Smooth muscle cell (in vitro differentiated cells): Measurements from ENCODE around the gene PAFAH2. TPM values are rescaled to one million over a fixed set of nuclear protein-coding genes. Genes with fewer than 3 reads are reported as not detected.

Source experiments
- DNase-seq: peaks from one replicate; lab custom pipeline; 2025; ENCODE audit not compliant: unreplicated experiment; lab: John Stamatoyannopoulos, UW
- H2AFZ ChIP-seq: fragments of 200-600 bp; sonication (generic); 2 replicates; pipeline ENCODE4 v1.6.0; 2016; ENCODE audit warnings: antibody characterized with exemption, low read depth, mild to moderate bottlenecking
- H3F3A ChIP-seq: fragments of 200-600 bp; sonication (generic); 2 replicates; pipeline ENCODE4 v1.6.0; 2017; ENCODE audit warnings: antibody characterized with exemption, low read depth
- H3K27ac ChIP-seq: fragments of 200-600 bp; sonication (generic); 2 replicates; pipeline ENCODE4 v1.5.1; 2016; ENCODE audit warnings: low read depth, mild to moderate bottlenecking
- H3K27me3 ChIP-seq: fragments of 200-600 bp; sonication (generic); 2 replicates; pipeline ENCODE4 v1.6.1; 2016; ENCODE audit warnings: low read depth, mild to moderate bottlenecking
- H3K36me3 ChIP-seq: fragments of 200-600 bp; sonication (generic); 2 replicates; pipeline ENCODE4 v1.5.1; 2016; ENCODE audit warnings: low read depth
- H3K4me1 ChIP-seq: fragments of 200-600 bp; sonication (generic); 2 replicates; pipeline ENCODE4 v1.5.1; 2016; ENCODE audit warnings: low read depth
- H3K4me2 ChIP-seq: fragments of 200-600 bp; sonication (generic); 2 replicates; pipeline ENCODE4 v1.6.0; 2016; ENCODE audit warnings: mild to moderate bottlenecking
- H3K4me3 ChIP-seq: fragments of 200-600 bp; sonication (generic); 2 replicates; pipeline ENCODE4 v1.5.1; 2016; ENCODE audit warnings: mild to moderate bottlenecking
- H3K79me2 ChIP-seq: fragments of 200-600 bp; sonication (generic); 2 replicates; pipeline ENCODE4 v1.6.0; 2016; ENCODE audit warnings: low read depth, mild to moderate bottlenecking
- H3K9ac ChIP-seq: fragments of 200-600 bp; sonication (generic); 2 replicates; pipeline ENCODE4 v1.6.0; 2016; ENCODE audit warnings: low read depth
- H3K9me3 ChIP-seq: fragments of 200-600 bp; sonication (generic); replicated peaks from 2 replicates; pipeline ENCODE4 v1.5.1; 2016; ENCODE audit warnings: low read depth
- H4K20me1 ChIP-seq: fragments of 200-600 bp; sonication (generic); 2 replicates; pipeline ENCODE4 v1.6.0; 2016; ENCODE audit warnings: low read depth
- WGBS: methylation state at CpG from one replicate; pipeline ENCODE4 v1.1.7; 2016; ENCODE audit warnings: low lambda C conversion rate; 5-methylcytosine and 5-hydroxymethylcytosine counted together
- polyA plus RNA-seq: library from polyadenylated mRNA; unstranded; fragments of >200 nt; fragmentation: Nextera tagmentation; extraction: Ambion mirVana; gene quantifications from 2 replicates; pipeline ENCODE4 v1.2.1, GENCODE V29; 2016
- total RNA-seq: library from RNA; depleted of rRNA; stranded (reverse); fragments of >200 nt; gene quantifications from 2 replicates; pipeline ENCODE4 v1.2.3, GENCODE V29; 2014
- TF ChIP-seq, protein P1 (sequence below): fragments of 200-600 bp; sonication (generic); IDR thresholded peaks from 2 replicates; pipeline ENCODE4 v1.5.1; 2017; ENCODE audit warnings: borderline replicate concordance, mild to moderate bottlenecking, antibody characterized with exemption; ENCODE audit not compliant: insufficient read depth, poor library complexity, severe bottlenecking

Gene PAFAH2
- total and polyA plus RNA-seq, 2 experiments from 2014 or later, result 9.4 to 9.6 TPM

DNA sequence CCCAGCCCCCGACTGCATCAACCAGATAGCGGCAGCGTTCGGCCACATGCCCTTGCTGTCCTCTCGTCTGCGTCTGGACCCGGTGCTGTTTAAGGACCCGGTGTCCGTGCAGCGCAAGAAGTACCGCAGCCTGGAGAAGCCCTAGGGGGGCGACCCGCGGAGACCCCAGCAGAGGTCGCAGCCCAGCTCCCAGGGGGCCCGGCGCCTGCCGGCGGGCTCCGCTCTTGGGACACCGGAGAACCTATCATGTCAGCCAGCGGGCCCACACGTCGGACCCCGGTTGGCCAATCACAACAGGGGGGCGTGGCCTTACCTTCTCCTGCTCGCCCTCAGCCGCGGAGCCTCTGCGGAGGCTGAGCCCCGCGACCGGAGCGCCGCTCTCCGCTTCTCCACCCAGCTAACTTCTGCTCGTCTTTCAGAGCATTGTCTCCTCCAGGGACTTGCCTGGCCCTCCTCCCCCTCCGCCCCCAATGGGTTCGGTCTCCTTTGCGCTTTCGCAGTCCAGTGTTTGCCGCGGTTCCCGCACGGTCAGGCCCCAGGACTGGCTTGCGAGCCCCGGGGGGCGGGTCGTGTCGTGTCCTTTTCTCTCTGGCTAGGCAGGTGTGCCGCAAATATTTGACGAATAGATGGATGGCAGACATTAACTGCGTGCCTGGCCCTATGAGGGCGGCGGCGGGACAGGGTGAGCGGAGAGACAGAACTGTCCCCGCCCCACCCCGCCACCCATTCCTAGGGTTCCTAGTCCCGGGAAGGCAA lies 37.5 kb upstream of the PAFAH2 start:
- H3K27ac ChIP-seq, result peak overlapping the region; percentile 33
- DNase-seq, result peak; percentile 69
- peak overlapping the region; percentile 93 for H2AFZ ChIP-seq
- H3K27me3 ChIP-seq, result no peaks in the 10 kb centered on the region
- TF ChIP-seq, protein P1, sequence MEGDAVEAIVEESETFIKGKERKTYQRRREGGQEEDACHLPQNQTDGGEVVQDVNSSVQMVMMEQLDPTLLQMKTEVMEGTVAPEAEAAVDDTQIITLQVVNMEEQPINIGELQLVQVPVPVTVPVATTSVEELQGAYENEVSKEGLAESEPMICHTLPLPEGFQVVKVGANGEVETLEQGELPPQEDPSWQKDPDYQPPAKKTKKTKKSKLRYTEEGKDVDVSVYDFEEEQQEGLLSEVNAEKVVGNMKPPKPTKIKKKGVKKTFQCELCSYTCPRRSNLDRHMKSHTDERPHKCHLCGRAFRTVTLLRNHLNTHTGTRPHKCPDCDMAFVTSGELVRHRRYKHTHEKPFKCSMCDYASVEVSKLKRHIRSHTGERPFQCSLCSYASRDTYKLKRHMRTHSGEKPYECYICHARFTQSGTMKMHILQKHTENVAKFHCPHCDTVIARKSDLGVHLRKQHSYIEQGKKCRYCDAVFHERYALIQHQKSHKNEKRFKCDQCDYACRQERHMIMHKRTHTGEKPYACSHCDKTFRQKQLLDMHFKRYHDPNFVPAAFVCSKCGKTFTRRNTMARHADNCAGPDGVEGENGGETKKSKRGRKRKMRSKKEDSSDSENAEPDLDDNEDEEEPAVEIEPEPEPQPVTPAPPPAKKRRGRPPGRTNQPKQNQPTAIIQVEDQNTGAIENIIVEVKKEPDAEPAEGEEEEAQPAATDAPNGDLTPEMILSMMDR, result no peak
- WGBS, result 1% methylated on average over 58 of the region's 60 CpGs
- no peaks in the 10 kb centered on the region for H3K79me2 ChIP-seq
- no peaks in the 10 kb centered on the region for H3K36me3 ChIP-seq
- H3K4me1 ChIP-seq, result peaks cover 3% of the 10 kb centered on the region
- peaks cover 5% of the 10 kb centered on the region for H3F3A ChIP-seq
- peak overlapping the region; percentile 71 for H3K4me3 ChIP-seq
- H3K9ac ChIP-seq, result peak overlapping the region; percentile 42
- no peaks in the 10 kb centered on the region for H4K20me1 ChIP-seq
- no peaks in the 10 kb centered on the region for H3K9me3 ChIP-seq
- H3K4me2 ChIP-seq, result peak overlapping the region; percentile 98

- H3K36me3 ChIP-seq, result no peaks in the 10 kb centered on the region
- H4K20me1 ChIP-seq, result no peaks in the 10 kb centered on the region
- WGBS, result 25% methylated on average over 15 of the region's 15 CpGs
- H3K79me2 ChIP-seq, result no peaks in the 10 kb centered on the region
- no peak overlapping the region for H3K27ac ChIP-seq
- DNase-seq, result no peak
- H3K4me2 ChIP-seq, result peak overlapping the region; percentile 98
- peaks cover 5% of the 10 kb centered on the region for H3F3A ChIP-seq
- peaks cover 3% of the 10 kb centered on the region for H3K4me1 ChIP-seq
- TF ChIP-seq, protein P1, result no peak
- no peak overlapping the region for H3K9ac ChIP-seq
- peak overlapping the region; percentile 71 for H3K4me3 ChIP-seq
- peak overlapping the region; percentile 93 for H2AFZ ChIP-seq
- H3K27me3 ChIP-seq, result no peaks in the 10 kb centered on the region
- H3K9me3 ChIP-seq, result no peaks in the 10 kb centered on the region
Observed at GRCh38 chr1:26034504-26035202, 36.8 kb upstream of the PAFAH2 start.

- 90% methylated on average over 12 of the region's 12 CpGs for WGBS
- no peak for DNase-seq
- no peak overlapping the region for H3K4me3 ChIP-seq
- no peaks in the 10 kb centered on the region for H3K27me3 ChIP-seq
- peaks cover 5% of the 10 kb centered on the region for H3F3A ChIP-seq
- no peaks in the 10 kb centered on the region for H4K20me1 ChIP-seq
- no peak overlapping the region for H2AFZ ChIP-seq
- no peak overlapping the region for H3K9ac ChIP-seq
- no peaks in the 10 kb centered on the region for H3K9me3 ChIP-seq
- peak overlapping the region; percentile 89 for H3K27ac ChIP-seq
- no peaks in the 10 kb centered on the region for H3K36me3 ChIP-seq
- peaks cover 3% of the 10 kb centered on the region for H3K4me1 ChIP-seq
- TF ChIP-seq, protein P1, result no peak
- no peaks in the 10 kb centered on the region for H3K79me2 ChIP-seq
- H3K4me2 ChIP-seq, result no peak overlapping the region
Observed at GRCh38 chr1:26032656-26033357, 34.9 kb upstream of the PAFAH2 start.
